ENCODE data around the gene CAND1.
"Not testable (repeated sequence)": the region's sequence is repeated elsewhere in the genome, so short reads cannot be mapped to it uniquely, and the experiment has no call there.

The CAND1 gene

DNA sequence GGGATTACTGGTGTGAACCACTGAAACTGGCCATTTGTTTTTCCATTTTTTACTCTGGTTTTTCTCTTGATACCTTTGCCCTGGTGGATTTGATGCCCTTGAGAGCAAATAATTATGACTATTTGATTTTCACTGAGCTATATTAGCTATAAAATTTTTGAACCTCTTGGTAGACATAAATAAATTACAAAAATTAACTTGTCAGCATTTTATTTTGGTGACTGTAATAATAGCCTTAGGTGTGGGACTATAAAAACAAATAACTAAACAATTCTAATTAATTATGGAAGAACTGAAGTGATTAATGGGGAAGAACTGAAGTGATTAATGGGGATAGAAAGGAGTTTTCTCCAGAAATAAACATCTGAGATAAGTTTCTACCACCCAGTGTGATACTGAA, 62.7 kb downstream of the CAND1 start:
- DNase-seq (ENCODE audit: extremely low spot score) = no peak
- ChIA-PET POLR2A (no interaction called here), CTCF (no interaction called here)
- TF ChIP-seq, protein P1, sequence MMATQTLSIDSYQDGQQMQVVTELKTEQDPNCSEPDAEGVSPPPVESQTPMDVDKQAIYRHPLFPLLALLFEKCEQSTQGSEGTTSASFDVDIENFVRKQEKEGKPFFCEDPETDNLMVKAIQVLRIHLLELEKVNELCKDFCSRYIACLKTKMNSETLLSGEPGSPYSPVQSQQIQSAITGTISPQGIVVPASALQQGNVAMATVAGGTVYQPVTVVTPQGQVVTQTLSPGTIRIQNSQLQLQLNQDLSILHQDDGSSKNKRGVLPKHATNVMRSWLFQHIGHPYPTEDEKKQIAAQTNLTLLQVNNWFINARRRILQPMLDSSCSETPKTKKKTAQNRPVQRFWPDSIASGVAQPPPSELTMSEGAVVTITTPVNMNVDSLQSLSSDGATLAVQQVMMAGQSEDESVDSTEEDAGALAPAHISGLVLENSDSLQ (IDR thresholded peaks at IDR 0.05) = no peak
- no peak for TF ChIP-seq CTBP1 (IDR thresholded peaks at IDR 0.05; ENCODE audit: borderline replicate concordance)
- no peak for TF ChIP-seq LEF1 (IDR thresholded peaks at IDR 0.05; ENCODE audit: borderline replicate concordance)
- TF ChIP-seq FOXK2 (IDR thresholded peaks at IDR 0.05) = no peak
- no peak for TF ChIP-seq SP1 (IDR thresholded peaks at IDR 0.05)
- TF ChIP-seq FOXA1 (IDR thresholded peaks at IDR 0.05) = no peak
- no peak for TF ChIP-seq ARNT (IDR thresholded peaks at IDR 0.05)
- TF ChIP-seq NFRKB (IDR thresholded peaks at IDR 0.05) = no peak
- no peak for TF ChIP-seq BHLHE40 (IDR thresholded peaks at IDR 0.05; ENCODE audit: borderline replicate concordance)
- no peak for TF ChIP-seq SUZ12 (IDR thresholded peaks at IDR 0.05)
- TF ChIP-seq L3MBTL2 (conservative IDR thresholded peaks at IDR 0.05) = no peak
- TF ChIP-seq FOXM1 (IDR thresholded peaks at IDR 0.05; ENCODE audit: borderline replicate concordance) = no peak
- TF ChIP-seq ELF4 (IDR thresholded peaks at IDR 0.05) = no peak
- no peak for TF ChIP-seq TARDBP (IDR thresholded peaks at IDR 0.05)
- TF ChIP-seq ZNF384 (IDR thresholded peaks at IDR 0.05) = no peak

DNA sequence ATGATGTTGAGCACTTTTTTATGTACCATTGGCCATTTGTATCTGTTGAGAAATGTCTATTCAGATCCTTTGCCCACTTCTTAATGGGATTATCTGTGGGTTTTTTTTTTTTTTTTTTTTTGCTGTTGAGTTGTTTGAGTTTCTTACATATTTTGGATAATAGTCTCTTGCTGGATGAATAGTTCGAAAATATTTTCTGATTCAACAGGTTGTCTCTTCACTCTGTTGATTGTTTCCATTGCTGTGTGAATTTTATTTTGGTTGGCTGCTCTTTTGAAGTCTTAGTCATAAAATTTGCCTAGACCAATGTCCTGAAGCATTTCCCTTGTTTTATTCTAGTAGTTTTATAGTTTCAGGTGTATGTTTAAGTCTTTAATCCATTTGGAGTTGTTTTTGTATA, 64.5 kb downstream of the CAND1 start:
- DNase-seq (ENCODE audit: extremely low spot score) = no peak
- POLR2A ChIA-PET = no interaction called here
- CTCF ChIA-PET = no interaction called here
- TF ChIP-seq ZNF384 (IDR thresholded peaks at IDR 0.05) (no peak), BHLHE40 (IDR thresholded peaks at IDR 0.05; ENCODE audit: borderline replicate concordance) (no peak), NFRKB (IDR thresholded peaks at IDR 0.05) (no peak), FOXM1 (IDR thresholded peaks at IDR 0.05; ENCODE audit: borderline replicate concordance) (no peak), LEF1 (IDR thresholded peaks at IDR 0.05; ENCODE audit: borderline replicate concordance) (no peak), FOXK2 (IDR thresholded peaks at IDR 0.05) (no peak), ARNT (IDR thresholded peaks at IDR 0.05) (no peak), TARDBP (IDR thresholded peaks at IDR 0.05) (no peak), CTBP1 (IDR thresholded peaks at IDR 0.05; ENCODE audit: borderline replicate concordance) (no peak), L3MBTL2 (conservative IDR thresholded peaks at IDR 0.05) (no peak), SP1 (IDR thresholded peaks at IDR 0.05) (no peak), HDGF (IDR thresholded peaks at IDR 0.05; ENCODE audit: borderline replicate concordance) (no peak), ELF4 (IDR thresholded peaks at IDR 0.05) (no peak)
- TF ChIP-seq, protein P1 (IDR thresholded peaks at IDR 0.05) = no peak

DNA sequence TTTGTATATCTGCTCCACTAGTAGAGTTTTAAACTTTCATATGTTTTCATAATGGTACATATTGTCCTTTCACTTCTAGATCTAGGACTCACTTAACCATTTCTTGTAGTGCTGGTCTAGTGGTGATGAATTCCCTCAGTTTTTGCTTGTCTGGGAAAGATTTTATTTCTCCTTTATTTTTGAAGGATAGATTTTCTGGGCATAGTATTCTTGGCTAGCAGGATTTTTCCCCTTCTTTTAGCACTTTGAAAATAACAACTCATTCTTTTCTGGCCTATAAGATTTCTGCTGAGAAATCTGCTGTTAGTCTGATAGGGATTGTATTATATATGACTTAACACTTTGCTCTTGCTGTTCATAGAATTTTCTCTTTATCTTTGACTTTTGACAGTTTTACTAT, 69.3 kb downstream of the CAND1 start:
- TF ChIP-seq TARDBP (IDR thresholded peaks at IDR 0.05) = no peak
- TF ChIP-seq SP1 (IDR thresholded peaks at IDR 0.05) = no peak
- TF ChIP-seq FOXK2 (IDR thresholded peaks at IDR 0.05) = no peak
- TF ChIP-seq L3MBTL2 (conservative IDR thresholded peaks at IDR 0.05) = no peak
- no peak for TF ChIP-seq ELF4 (IDR thresholded peaks at IDR 0.05)
- no peak for TF ChIP-seq SUZ12 (IDR thresholded peaks at IDR 0.05)
- no peak for TF ChIP-seq ARNT (IDR thresholded peaks at IDR 0.05)
- no peak for TF ChIP-seq NFRKB (IDR thresholded peaks at IDR 0.05)
- no peak for TF ChIP-seq CTBP1 (IDR thresholded peaks at IDR 0.05; ENCODE audit: borderline replicate concordance)
- no peak for TF ChIP-seq ZNF384 (IDR thresholded peaks at IDR 0.05)
- no peak for TF ChIP-seq BHLHE40 (IDR thresholded peaks at IDR 0.05; ENCODE audit: borderline replicate concordance)
- TF ChIP-seq FOXM1 (IDR thresholded peaks at IDR 0.05; ENCODE audit: borderline replicate concordance) = no peak
- TF ChIP-seq, protein P1 (IDR thresholded peaks at IDR 0.05) = no peak
- no peak for TF ChIP-seq FOXA1 (IDR thresholded peaks at IDR 0.05)
- TF ChIP-seq HDGF (IDR thresholded peaks at IDR 0.05; ENCODE audit: borderline replicate concordance) = no peak
- TF ChIP-seq LEF1 (IDR thresholded peaks at IDR 0.05; ENCODE audit: borderline replicate concordance) = no peak
- no peak for DNase-seq (ENCODE audit: extremely low spot score)
- ChIA-PET POLR2A (no interaction called here), CTCF (no interaction called here)

DNA sequence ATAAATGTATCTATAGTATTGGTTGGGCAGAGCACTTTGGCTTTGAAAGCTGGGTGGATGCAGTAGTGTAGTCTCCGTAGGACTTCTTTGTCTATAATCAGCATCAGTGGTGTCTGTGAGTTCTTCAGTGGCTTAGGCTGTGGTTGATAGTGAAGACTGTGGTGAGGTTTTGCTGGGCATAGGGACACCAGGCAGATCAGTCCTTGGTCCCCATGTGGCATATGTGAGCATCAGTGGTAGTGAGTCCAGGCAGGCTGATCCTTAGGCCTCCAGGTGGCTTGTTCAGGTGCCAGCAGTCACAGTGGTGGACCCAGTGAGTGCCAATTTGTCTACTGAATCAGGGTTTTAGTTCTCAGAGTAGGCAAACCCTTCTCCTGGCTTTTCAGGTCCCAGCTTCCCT, 70.4 kb downstream of the CAND1 start:
- no peak for TF ChIP-seq FOXM1 (IDR thresholded peaks at IDR 0.05; ENCODE audit: borderline replicate concordance)
- TF ChIP-seq ZNF384 (IDR thresholded peaks at IDR 0.05) = no peak
- TF ChIP-seq TARDBP (IDR thresholded peaks at IDR 0.05) = no peak
- TF ChIP-seq, protein P1 (IDR thresholded peaks at IDR 0.05) = no peak
- TF ChIP-seq SUZ12 (IDR thresholded peaks at IDR 0.05) = no peak
- TF ChIP-seq HDGF (IDR thresholded peaks at IDR 0.05; ENCODE audit: borderline replicate concordance) = no peak
- no peak for TF ChIP-seq ARNT (IDR thresholded peaks at IDR 0.05)
- no peak for TF ChIP-seq LEF1 (IDR thresholded peaks at IDR 0.05; ENCODE audit: borderline replicate concordance)
- TF ChIP-seq FOXA1 (IDR thresholded peaks at IDR 0.05) = no peak
- no peak for TF ChIP-seq CTBP1 (IDR thresholded peaks at IDR 0.05; ENCODE audit: borderline replicate concordance)
- no peak for DNase-seq (ENCODE audit: extremely low spot score)
- ChIA-PET POLR2A (no interaction called here), CTCF (no interaction called here)

DNA sequence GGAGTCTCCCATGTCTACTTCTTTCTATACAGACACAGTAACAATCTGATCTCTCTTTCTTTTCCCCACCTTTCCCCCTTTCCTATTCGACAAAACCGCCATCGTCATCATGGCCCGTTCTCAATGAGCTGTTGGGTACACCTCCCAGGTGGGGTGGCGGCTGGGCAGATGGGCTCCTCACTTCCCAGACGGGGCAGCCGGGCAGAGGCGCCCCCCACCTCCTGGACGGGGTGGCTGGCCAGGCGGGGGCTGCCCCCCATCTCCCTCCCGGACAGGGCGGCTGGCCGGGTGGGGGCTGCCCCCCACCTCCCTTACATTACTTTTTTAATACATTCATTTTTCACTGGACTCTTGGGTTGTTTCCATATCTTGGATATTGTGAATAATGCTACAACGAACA, 71.9 kb downstream of the CAND1 start:
- DNase-seq (ENCODE audit: extremely low spot score); POLR2A ChIA-PET; CTCF ChIA-PET: not testable (repeated sequence)
